ENCODE data around the gene ATRAID. TPM values are rescaled to one million over a fixed set of nuclear protein-coding genes. Genes with fewer than 3 reads are reported as not detected.

ATRAID gene
- total RNA-seq, 1 donor from 2014 or later, result 43.7 TPM

GRCh38 chr2:27251766-27252165 is 39.9 kb downstream of the ATRAID start:
- DNase-seq, result no peak

- DNase-seq, result no peak
These were observed 43.3 kb downstream of the ATRAID start for GRCh38 chr2:27255187-27255586.

- no peak for DNase-seq
These were observed 43.8 kb downstream of the ATRAID start for GRCh38 chr2:27255660-27256059.

GRCh38 chr2:27256855-27257454 is 45.1 kb downstream of the ATRAID start:
- no peak for DNase-seq

- DNase-seq, result no peak
These were observed 46.2 kb downstream of the ATRAID start for GRCh38 chr2:27258051-27258450.

- no peak for DNase-seq
These were observed 49.5 kb downstream of the ATRAID start for GRCh38 chr2:27261241-27261925.

GRCh38 chr2:27261926-27262298 is 50.1 kb downstream of the ATRAID start:
- no peak for DNase-seq

GRCh38 chr2:27262379-27263286 is 50.8 kb downstream of the ATRAID start, which contains the start of gene SLC30A3:
Gene SLC30A3 (minus strand): TSS chr2:27263047. CDS start chr2:27262906, 141 bp downstream.
- peak; percentile 68 for DNase-seq

GRCh38 chr2:27263287-27264252 is 51.7 kb downstream of the ATRAID start:
- DNase-seq, result peak; percentile 30

GRCh38 chr2:27264253-27264752 is 52.5 kb downstream of the ATRAID start:
- DNase-seq, result no peak

GRCh38 chr2:27264753-27265535 is 53.1 kb downstream of the ATRAID start:
- no peak for DNase-seq

GRCh38 chr2:27265536-27265870 is 53.7 kb downstream of the ATRAID start:
- DNase-seq, result no peak

Other genes starting within 250 kb of the ATRAID start
- gene MAPRE3, start 241.4 kb upstream of the ATRAID start, total RNA-seq, result 15.4 TPM
- 7.8 TPM for gene TMEM214, start 179.1 kb upstream of the ATRAID start, total RNA-seq
- gene AGBL5, start 160.4 kb upstream of the ATRAID start, total RNA-seq, result 17.5 TPM
- gene OST4, start 140.4 kb upstream of the ATRAID start, total RNA-seq, result 132 TPM
- 4.5 TPM for gene EMILIN1, start 133.4 kb upstream of the ATRAID start, total RNA-seq
- 6.2 TPM for gene KHK, start 125.3 kb upstream of the ATRAID start, total RNA-seq
- 17.3 TPM for gene CGREF1, start 92.9 kb upstream of the ATRAID start, total RNA-seq
- gene ABHD1, start 88.2 kb upstream of the ATRAID start, total RNA-seq, result 0.31 TPM
- gene PREB, start 77.4 kb upstream of the ATRAID start, total RNA-seq, result 19.0 TPM
- gene PRR30, start 72.6 kb upstream of the ATRAID start, total RNA-seq, result not detected
- gene TCF23, start 63.0 kb upstream of the ATRAID start, total RNA-seq, result not detected
- 15.6 TPM for gene SLC5A6, start 227 bp downstream of the ATRAID start, total RNA-seq
- gene CAD, start 5.3 kb downstream of the ATRAID start, total RNA-seq, result 16.2 TPM
- 0.47 TPM for gene SLC30A3, start 51.0 kb downstream of the ATRAID start, total RNA-seq
- gene DNAJC5G, start 63.4 kb downstream of the ATRAID start, total RNA-seq, result not detected
- not detected for gene TRIM54, start 70.4 kb downstream of the ATRAID start, total RNA-seq
- 1.1 TPM for gene UCN, start 96.4 kb downstream of the ATRAID start, total RNA-seq
- 36.8 TPM for gene MPV17, start 111.1 kb downstream of the ATRAID start, total RNA-seq
- 28.2 TPM for gene GTF3C2, start 144.7 kb downstream of the ATRAID start, total RNA-seq
- gene EIF2B4, start 158.3 kb downstream of the ATRAID start, total RNA-seq, result 19.2 TPM
- gene SNX17, start 158.6 kb downstream of the ATRAID start, total RNA-seq, result 51.5 TPM
- gene ZNF513, start 168.7 kb downstream of the ATRAID start, total RNA-seq, result 12.0 TPM
- gene PPM1G, start 197.6 kb downstream of the ATRAID start, total RNA-seq, result 58.0 TPM
- 58.8 TPM for gene NRBP1, start 216.6 kb downstream of the ATRAID start, total RNA-seq
- not detected for gene KRTCAP3, start 230.3 kb downstream of the ATRAID start, total RNA-seq

Data from occipital lobe (tissue), 2 donors.